Lower leg skin (tissue), 4 donors: ENCODE results near the gene PARD6A. TPM values are rescaled to one million over a fixed set of nuclear protein-coding genes. Genes with fewer than 3 reads are reported as not detected.

Source experiments
- DNase-seq, 2 donors: peaks; one replicate each; pipeline ENCODE4 v3.0.0-alpha.2; 2019; ENCODE audit warnings: low spot score in 2 of 2
- H3K4me3 ChIP-seq: fragments of 200-600 bp; sonication (generic); 2 replicates; pipeline ENCODE4 v1.5.1; 2017; ENCODE audit warnings: mild to moderate bottlenecking, low read depth; ENCODE audit not compliant: poor library complexity, severe bottlenecking
- CTCF ChIP-seq, 3 donors: fragments of 450-650 bp; IDR thresholded peaks; one replicate each; pipeline ENCODE4 v1.5.1; 2016; ENCODE audit warnings: antibody characterized with exemption in 3 of 3, mild to moderate bottlenecking in 3 of 3, moderate library complexity in 2 of 3
- POLR2A ChIP-seq, 2 donors: fragments of 450-650 bp; IDR thresholded peaks; one replicate each; pipeline ENCODE4 v1.6.1; 2016 to 2017; ENCODE audit warnings: antibody characterized with exemption in 2 of 2, mild to moderate bottlenecking in 1 of 2, moderate library complexity in 1 of 2
- WGBS, 2 donors: methylation state at CpG; one replicate each; pipeline ENCODE4 v1.1.5; 2018; 5-methylcytosine and 5-hydroxymethylcytosine counted together
- intact Hi-C: fragments of 100-400 bp; cut with DNase I; formaldehyde crosslinking; loops from one replicate; pipeline ENCODE4 v1.15.0; 2023; ENCODE audit warnings: low total_unique reads
- total RNA-seq, 4 donors: library from RNA; depleted of rRNA; stranded (reverse); fragments of >200 nt; gene quantifications; one replicate each; pipeline ENCODE4 v1.1.0, GENCODE V29; 2016

Gene PARD6A
- total RNA-seq, 4 donors from 2014 or later = 2.1 to 3.5 (median 2.4) TPM

- intact Hi-C loops = loop anchor here (5.0 kb wide), 1 partner anchor 140 kb away; no protein-coding TSS in a partner anchor
- 35 to 38% methylated on average over 4 of the region's 4 CpGs for WGBS, 2 donors
- no peak for TF ChIP-seq CTCF (IDR thresholded peaks at IDR 0.05)
- no peak for TF ChIP-seq POLR2A (IDR thresholded peaks at IDR 0.05)
- no peak for DNase-seq
- H3K4me3 ChIP-seq = no peak overlapping the region
These were observed 11.5 kb downstream of the PARD6A start for GRCh38 chr16:67672306-67672705.

GRCh38 chr16:67672739-67673662, 12.2 kb downstream of the PARD6A start:
- no peak overlapping the region for H3K4me3 ChIP-seq
- WGBS, 2 donors = 50 to 59% methylated on average over 12 to 13 of the region's 13 CpGs
- TF ChIP-seq CTCF (IDR thresholded peaks at IDR 0.05) (no peak), POLR2A (IDR thresholded peaks at IDR 0.05) (no peak)
- intact Hi-C loops = loop anchor here (5.0 kb wide), 1 partner anchor 139 kb away; no protein-coding TSS in a partner anchor
- peak; percentile 59 to 92 for DNase-seq

- peak; percentile 63 to 93 for DNase-seq
- no peak overlapping the region for H3K4me3 ChIP-seq
- intact Hi-C loops = loop anchor here (5.0 kb wide), 1 partner anchor 138 kb away; no protein-coding TSS in a partner anchor
- TF ChIP-seq CTCF (IDR thresholded peaks at IDR 0.05) (no peak), POLR2A (IDR thresholded peaks at IDR 0.05) (no peak)
- 30 to 37% methylated on average over 19 to 21 of the region's 21 CpGs for WGBS, 2 donors
These were observed 13.2 kb downstream of the PARD6A start for GRCh38 chr16:67673712-67674580.

- intact Hi-C loops = loop anchor here (5.0 kb wide), 1 partner anchor 137 kb away; no protein-coding TSS in a partner anchor
- WGBS, 2 donors = 92 to 93% methylated on average over 15 to 28 of the region's 28 CpGs
- TF ChIP-seq POLR2A (IDR thresholded peaks at IDR 0.05) = no peak
- no peak for TF ChIP-seq CTCF (IDR thresholded peaks at IDR 0.05)
- H3K4me3 ChIP-seq = no peak overlapping the region
- no peak for DNase-seq
These were observed 14.3 kb downstream of the PARD6A start for GRCh38 chr16:67674851-67675578.

- DNase-seq = no peak
- H3K4me3 ChIP-seq = no peak overlapping the region
- 80 to 95% methylated on average over 1 to 17 of the region's 17 CpGs for WGBS, 2 donors
- TF ChIP-seq CTCF (IDR thresholded peaks at IDR 0.05) (no peak), POLR2A (IDR thresholded peaks at IDR 0.05) (no peak)
- intact Hi-C loops = no loop called here
These were observed 14.8 kb downstream of the PARD6A start for GRCh38 chr16:67675579-67675935.
